ENCODE measurements around the gene HDDC2.
A peak's percentile ranks its signal among the peaks of the same experiment; 100 is the strongest.

HDDC2 gene

GRCh38 chr6:125301435-125302391 is at the start of gene HDDC2:
Gene HDDC2, minus strand, starts transcription at chr6:125301967. Its CDS starts 35 bp downstream, at chr6:125301932.
- peak in 3 of 4 experiments; percentile 7 to 23 (median 9) for DNase-seq

- no peak for DNase-seq
Measured at GRCh38 chr6:125346926-125347563, 45.3 kb upstream of the HDDC2 start.

GRCh38 chr6:125346201-125346925 is 44.6 kb upstream of the HDDC2 start:
- no peak for DNase-seq

GRCh38 chr6:125341460-125341859 is 39.7 kb upstream of the HDDC2 start:
- no peak for DNase-seq

GRCh38 chr6:125340991-125341390 is 39.2 kb upstream of the HDDC2 start:
- DNase-seq: no peak

- no peak for DNase-seq
Measured at GRCh38 chr6:125340175-125340835, 38.5 kb upstream of the HDDC2 start.

- DNase-seq: no peak
Measured at GRCh38 chr6:125339653-125340052, 37.9 kb upstream of the HDDC2 start.

- no peak for DNase-seq
Measured at GRCh38 chr6:125338381-125338780, 36.6 kb upstream of the HDDC2 start.

GRCh38 chr6:125337706-125338105 is 35.9 kb upstream of the HDDC2 start:
- DNase-seq: no peak

- no peak for DNase-seq
Measured at GRCh38 chr6:125332664-125333063, 30.9 kb upstream of the HDDC2 start.

GRCh38 chr6:125325586-125325985 is 23.8 kb upstream of the HDDC2 start:
- DNase-seq: no peak

- no peak for DNase-seq
Measured at GRCh38 chr6:125323376-125323775, 21.6 kb upstream of the HDDC2 start.

GRCh38 chr6:125316621-125317020 is 14.9 kb upstream of the HDDC2 start:
- no peak for DNase-seq

- DNase-seq: no peak
Measured at GRCh38 chr6:125315548-125315947, 13.8 kb upstream of the HDDC2 start.

GRCh38 chr6:125314009-125314581 is 12.3 kb upstream of the HDDC2 start:
- no peak for DNase-seq

GRCh38 chr6:125312950-125313349 is 11.2 kb upstream of the HDDC2 start:
- DNase-seq: no peak

GRCh38 chr6:125312478-125312877 is 10.7 kb upstream of the HDDC2 start:
- DNase-seq: no peak

GRCh38 chr6:125310994-125311649 is 9.4 kb upstream of the HDDC2 start:
- no peak for DNase-seq

- DNase-seq: no peak
Measured at GRCh38 chr6:125307964-125308615, 6.3 kb upstream of the HDDC2 start.

GRCh38 chr6:125307150-125307838 is 5.5 kb upstream of the HDDC2 start:
- DNase-seq: no peak

GRCh38 chr6:125306756-125307149 is 5.0 kb upstream of the HDDC2 start:
- DNase-seq: no peak
